ENCODE results near the gene EPHA5. TPM values are rescaled to one million over a fixed set of nuclear protein-coding genes. Genes with fewer than 3 reads are reported as not detected.

The EPHA5 gene
- total and polyA plus RNA-seq, 4 donors, result 0.02 to 0.15 (median 0.11) TPM; not detected in 1

DNA sequence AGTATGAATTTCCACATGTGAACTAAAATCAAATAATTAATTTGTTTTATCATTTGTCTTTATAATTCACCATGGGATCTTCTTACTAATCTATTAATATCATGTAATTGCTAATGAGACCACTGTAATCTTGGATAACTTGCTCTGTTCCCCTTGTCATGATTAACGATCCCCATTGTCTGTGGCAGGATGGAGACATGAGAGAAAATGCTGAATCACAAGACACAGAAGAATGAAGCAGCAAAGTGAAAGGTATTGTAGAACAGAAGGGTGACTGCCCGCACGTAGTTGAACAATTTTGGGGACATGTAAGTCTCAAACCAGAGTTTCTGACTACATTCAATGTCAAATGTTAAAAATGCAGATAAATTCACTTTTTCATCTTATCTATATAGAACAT lies 135.2 kb downstream of the EPHA5 start:
- Histone ChIP-seq H3K9me3 (ENCODE audit: control insufficient read depth in 4 of 4, insufficient read depth in 3 of 4, low read length in 3 of 4) (no peaks in the 10 kb centered on the region), H3K27me3 (ENCODE audit: control insufficient read depth in 3 of 3, insufficient read depth in 3 of 3, low read length in 2 of 3) (no peaks in the 10 kb centered on the region), H3K9ac (ENCODE audit: insufficient read depth in 1 of 2, low read length in 2 of 2) (no peak overlapping the region), H3K4me3 (no peak overlapping the region), H3K36me3 (ENCODE audit: control insufficient read depth in 4 of 4, insufficient read depth in 4 of 4, low read length in 4 of 4) (no peaks in the 10 kb centered on the region), H3K4me1 (ENCODE audit: control insufficient read depth in 5 of 5, insufficient read depth in 5 of 5, low read length in 5 of 5) (no peaks in the 10 kb centered on the region), H3K27ac (ENCODE audit: low read depth in 1 of 2, low read length in 1 of 2) (no peak overlapping the region)
- TF ChIP-seq, protein P1, sequence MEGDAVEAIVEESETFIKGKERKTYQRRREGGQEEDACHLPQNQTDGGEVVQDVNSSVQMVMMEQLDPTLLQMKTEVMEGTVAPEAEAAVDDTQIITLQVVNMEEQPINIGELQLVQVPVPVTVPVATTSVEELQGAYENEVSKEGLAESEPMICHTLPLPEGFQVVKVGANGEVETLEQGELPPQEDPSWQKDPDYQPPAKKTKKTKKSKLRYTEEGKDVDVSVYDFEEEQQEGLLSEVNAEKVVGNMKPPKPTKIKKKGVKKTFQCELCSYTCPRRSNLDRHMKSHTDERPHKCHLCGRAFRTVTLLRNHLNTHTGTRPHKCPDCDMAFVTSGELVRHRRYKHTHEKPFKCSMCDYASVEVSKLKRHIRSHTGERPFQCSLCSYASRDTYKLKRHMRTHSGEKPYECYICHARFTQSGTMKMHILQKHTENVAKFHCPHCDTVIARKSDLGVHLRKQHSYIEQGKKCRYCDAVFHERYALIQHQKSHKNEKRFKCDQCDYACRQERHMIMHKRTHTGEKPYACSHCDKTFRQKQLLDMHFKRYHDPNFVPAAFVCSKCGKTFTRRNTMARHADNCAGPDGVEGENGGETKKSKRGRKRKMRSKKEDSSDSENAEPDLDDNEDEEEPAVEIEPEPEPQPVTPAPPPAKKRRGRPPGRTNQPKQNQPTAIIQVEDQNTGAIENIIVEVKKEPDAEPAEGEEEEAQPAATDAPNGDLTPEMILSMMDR (IDR thresholded peaks at IDR 0.05; ENCODE audit: control extremely low read depth, extremely low read depth), result no peak
- no peak for DNase-seq
- no peak for ATAC-seq (ENCODE audit: insufficient read depth, low FRiP score)
- 30 to 32% methylated on average over 3 of the region's 3 CpGs for WGBS, 2 donors

DNA sequence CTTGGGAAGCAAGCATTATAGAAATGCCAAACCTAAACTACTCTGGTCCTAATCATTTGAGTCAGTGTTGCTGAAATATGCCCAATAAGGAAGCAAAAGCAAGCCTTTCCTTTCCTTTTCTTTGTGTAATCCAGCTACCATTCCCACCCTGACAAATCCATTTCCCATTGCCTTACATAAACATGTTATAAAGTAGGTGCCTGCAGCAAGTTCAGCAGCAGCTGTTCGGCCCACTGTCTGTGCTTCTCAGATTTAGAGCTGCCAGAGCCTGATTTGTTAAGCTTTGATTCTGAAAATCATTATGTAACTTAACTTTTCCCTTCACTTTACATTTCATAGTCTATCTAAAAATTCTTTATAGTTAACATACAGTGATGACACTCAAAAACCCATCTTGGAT lies 148.6 kb downstream of the EPHA5 start:
- TF ChIP-seq, protein P1 (IDR thresholded peaks at IDR 0.05; ENCODE audit: control extremely low read depth, extremely low read depth), result no peak
- no peak overlapping the region for H3K4me3 ChIP-seq
- H3K9me3 ChIP-seq (ENCODE audit: control insufficient read depth in 4 of 4, insufficient read depth in 3 of 4, low read length in 3 of 4), result no peaks in the 10 kb centered on the region
- no peaks in the 10 kb centered on the region for H3K36me3 ChIP-seq (ENCODE audit: control insufficient read depth in 4 of 4, insufficient read depth in 4 of 4, low read length in 4 of 4)
- no peak for DNase-seq
- WGBS, 2 donors, result 45 to 59% methylated on average over 1 of the region's 1 CpG
- H3K4me1 ChIP-seq (ENCODE audit: control insufficient read depth in 5 of 5, insufficient read depth in 5 of 5, low read length in 5 of 5), result no peaks in the 10 kb centered on the region
- no peak overlapping the region for H3K27ac ChIP-seq (ENCODE audit: low read depth in 1 of 2, low read length in 1 of 2)
- ATAC-seq (ENCODE audit: insufficient read depth, low FRiP score), result no peak
- H3K9ac ChIP-seq (ENCODE audit: insufficient read depth in 1 of 2, low read length in 2 of 2), result no peak overlapping the region
- no peaks in the 10 kb centered on the region for H3K27me3 ChIP-seq (ENCODE audit: control insufficient read depth in 3 of 3, insufficient read depth in 3 of 3, low read length in 2 of 3)

DNA sequence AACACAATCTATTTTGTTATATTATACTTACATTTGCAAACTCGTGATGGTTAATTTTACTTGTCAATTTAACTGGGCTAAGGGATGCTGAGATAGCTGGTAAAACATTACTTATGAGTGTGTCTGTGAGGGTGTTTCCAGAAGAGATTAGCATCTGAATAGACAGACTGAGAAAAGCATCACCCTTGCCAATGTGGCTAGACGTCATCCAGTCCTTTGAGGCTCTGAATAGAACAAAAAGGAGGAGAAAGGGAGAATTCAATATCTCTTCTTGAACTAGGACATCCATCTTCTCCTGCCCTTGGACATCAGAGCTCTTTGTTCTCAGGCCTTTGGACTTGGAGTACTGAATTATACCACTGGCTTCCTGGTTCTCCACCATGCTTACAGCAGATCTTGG lies 154.6 kb downstream of the EPHA5 start:
- no peaks in the 10 kb centered on the region for H3K27me3 ChIP-seq (ENCODE audit: control insufficient read depth in 3 of 3, insufficient read depth in 3 of 3, low read length in 2 of 3)
- TF ChIP-seq, protein P1 (IDR thresholded peaks at IDR 0.05; ENCODE audit: control extremely low read depth, extremely low read depth), result no peak
- WGBS, 2 donors, result 70 to 76% methylated on average over 2 of the region's 2 CpGs
- H3K4me3 ChIP-seq, result no peak overlapping the region
- no peak for ATAC-seq (ENCODE audit: insufficient read depth, low FRiP score)
- no peak overlapping the region for H3K27ac ChIP-seq (ENCODE audit: low read depth in 1 of 2, low read length in 1 of 2)
- no peaks in the 10 kb centered on the region for H3K36me3 ChIP-seq (ENCODE audit: control insufficient read depth in 4 of 4, insufficient read depth in 4 of 4, low read length in 4 of 4)
- no peaks in the 10 kb centered on the region for H3K9me3 ChIP-seq (ENCODE audit: control insufficient read depth in 4 of 4, insufficient read depth in 3 of 4, low read length in 3 of 4)
- no peak overlapping the region for H3K9ac ChIP-seq (ENCODE audit: insufficient read depth in 1 of 2, low read length in 2 of 2)
- no peak for DNase-seq
- no peaks in the 10 kb centered on the region for H3K4me1 ChIP-seq (ENCODE audit: control insufficient read depth in 5 of 5, insufficient read depth in 5 of 5, low read length in 5 of 5)

DNA sequence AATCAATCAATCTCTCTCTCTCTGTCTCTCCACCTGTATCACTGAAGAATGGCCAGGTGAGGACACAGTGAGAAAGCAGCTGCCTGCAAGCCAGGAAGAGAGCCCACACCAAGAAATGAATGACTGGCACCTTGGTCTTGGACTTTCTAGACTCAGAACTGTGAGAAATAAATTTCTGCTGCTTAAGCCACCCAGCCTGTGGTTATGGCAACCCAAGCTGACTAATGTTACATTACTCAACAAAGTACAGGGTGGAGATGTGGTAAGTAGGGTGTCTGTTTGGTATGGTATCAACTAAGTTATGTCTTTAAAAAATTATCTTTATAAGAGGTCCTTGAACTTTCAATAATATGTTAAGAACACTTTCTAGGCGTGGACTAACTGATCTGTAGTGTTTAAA lies 159.3 kb downstream of the EPHA5 start:
- no peaks in the 10 kb centered on the region for H3K4me1 ChIP-seq (ENCODE audit: control insufficient read depth in 5 of 5, insufficient read depth in 5 of 5, low read length in 5 of 5)
- H3K4me3 ChIP-seq, result no peak overlapping the region
- no peaks in the 10 kb centered on the region for H3K9me3 ChIP-seq (ENCODE audit: control insufficient read depth in 4 of 4, insufficient read depth in 3 of 4, low read length in 3 of 4)
- no peaks in the 10 kb centered on the region for H3K27me3 ChIP-seq (ENCODE audit: control insufficient read depth in 3 of 3, insufficient read depth in 3 of 3, low read length in 2 of 3)
- DNase-seq (no peak), ATAC-seq (ENCODE audit: insufficient read depth, low FRiP score) (no peak)
- no peaks in the 10 kb centered on the region for H3K36me3 ChIP-seq (ENCODE audit: control insufficient read depth in 4 of 4, insufficient read depth in 4 of 4, low read length in 4 of 4)
- WGBS, 2 donors, result 48 to 59% methylated on average over 1 of the region's 1 CpG
- TF ChIP-seq, protein P1 (IDR thresholded peaks at IDR 0.05; ENCODE audit: control extremely low read depth, extremely low read depth), result no peak
- H3K27ac ChIP-seq (ENCODE audit: low read depth in 1 of 2, low read length in 1 of 2), result no peak overlapping the region
- no peak overlapping the region for H3K9ac ChIP-seq (ENCODE audit: insufficient read depth in 1 of 2, low read length in 2 of 2)
